ENCODE results near the gene SAMD11. TPM values are rescaled to one million over a fixed set of nuclear protein-coding genes. Genes with fewer than 3 reads are reported as not detected.

The SAMD11 gene
- total RNA-seq, 1 experiment from 2014 or later: 11.5 TPM

DNA sequence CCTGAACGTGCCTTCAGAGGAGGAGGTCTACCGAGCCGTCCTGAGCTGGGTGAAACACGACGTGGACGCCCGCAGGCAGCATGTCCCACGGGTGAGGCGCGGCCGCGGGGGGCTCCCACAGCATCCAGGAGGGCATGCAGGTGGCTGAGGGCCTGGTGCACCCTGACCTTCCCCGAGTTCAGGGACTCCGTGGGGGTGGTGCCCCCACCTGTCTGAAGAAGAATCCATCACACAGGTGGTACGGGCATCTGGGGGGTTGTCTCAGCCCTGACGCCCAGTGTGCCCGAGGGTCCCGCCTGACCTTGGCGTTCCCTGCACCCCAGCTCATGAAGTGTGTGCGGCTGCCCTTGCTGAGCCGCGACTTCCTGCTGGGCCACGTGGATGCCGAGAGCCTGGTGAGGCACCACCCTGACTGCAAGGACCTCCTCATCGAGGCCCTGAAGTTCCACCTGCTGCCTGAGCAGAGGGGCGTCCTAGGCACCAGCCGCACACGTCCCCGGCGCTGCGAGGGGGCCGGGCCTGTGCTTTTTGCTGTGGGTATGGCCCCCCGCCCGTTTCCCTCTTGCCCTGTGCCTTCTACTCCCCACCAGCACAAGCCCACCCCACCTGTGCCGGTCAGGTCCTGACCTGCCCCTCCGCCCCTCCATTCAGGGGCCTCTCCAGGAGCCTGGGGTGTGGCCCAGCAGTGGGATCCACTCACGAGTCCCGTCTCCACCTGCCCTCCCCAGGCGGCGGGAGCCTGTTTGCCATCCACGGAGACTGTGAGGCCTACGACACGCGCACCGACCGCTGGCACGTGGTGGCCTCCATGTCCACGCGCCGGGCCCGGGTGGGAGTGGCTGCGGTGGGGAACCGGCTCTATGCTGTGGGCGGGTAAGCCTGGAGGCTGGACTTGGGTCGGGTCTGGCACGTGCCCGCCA is 38.9 kb downstream of the SAMD11 start (continued):
- TF ChIP-seq, protein P1, sequence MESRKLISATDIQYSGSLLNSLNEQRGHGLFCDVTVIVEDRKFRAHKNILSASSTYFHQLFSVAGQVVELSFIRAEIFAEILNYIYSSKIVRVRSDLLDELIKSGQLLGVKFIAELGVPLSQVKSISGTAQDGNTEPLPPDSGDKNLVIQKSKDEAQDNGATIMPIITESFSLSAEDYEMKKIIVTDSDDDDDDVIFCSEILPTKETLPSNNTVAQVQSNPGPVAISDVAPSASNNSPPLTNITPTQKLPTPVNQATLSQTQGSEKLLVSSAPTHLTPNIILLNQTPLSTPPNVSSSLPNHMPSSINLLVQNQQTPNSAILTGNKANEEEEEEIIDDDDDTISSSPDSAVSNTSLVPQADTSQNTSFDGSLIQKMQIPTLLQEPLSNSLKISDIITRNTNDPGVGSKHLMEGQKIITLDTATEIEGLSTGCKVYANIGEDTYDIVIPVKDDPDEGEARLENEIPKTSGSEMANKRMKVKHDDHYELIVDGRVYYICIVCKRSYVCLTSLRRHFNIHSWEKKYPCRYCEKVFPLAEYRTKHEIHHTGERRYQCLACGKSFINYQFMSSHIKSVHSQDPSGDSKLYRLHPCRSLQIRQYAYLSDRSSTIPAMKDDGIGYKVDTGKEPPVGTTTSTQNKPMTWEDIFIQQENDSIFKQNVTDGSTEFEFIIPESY (IDR thresholded peaks at IDR 0.05; ENCODE audit: extremely low read depth, insufficient replicate concordance, low read length): no peak
- no peak for TF ChIP-seq ZFX (IDR thresholded peaks at IDR 0.05)
- no peak for TF ChIP-seq ELF1 (IDR thresholded peaks at IDR 0.05; ENCODE audit: borderline replicate concordance, low read depth)

DNA sequence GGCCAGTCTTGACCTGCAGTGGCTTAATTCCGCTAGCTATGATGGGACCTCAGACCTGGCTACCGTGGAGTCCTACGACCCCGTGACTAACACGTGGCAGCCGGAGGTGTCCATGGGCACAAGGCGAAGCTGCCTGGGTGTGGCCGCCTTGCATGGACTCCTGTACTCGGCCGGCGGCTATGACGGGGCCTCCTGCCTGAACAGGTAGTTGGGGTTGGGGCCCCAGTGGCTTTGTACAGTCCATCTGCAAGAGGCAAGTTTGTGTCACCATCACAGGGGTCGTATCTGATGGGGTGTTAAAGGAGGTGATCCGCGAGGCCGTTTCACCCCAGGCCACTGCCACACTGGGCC is 39.6 kb downstream of the SAMD11 start:
- no peaks in the 10 kb centered on the region for H3K9me3 ChIP-seq (ENCODE audit: control insufficient read depth in 1 of 2, insufficient read depth in 1 of 2, low read depth in 1 of 2, low read length in 2 of 2)
- H3K9me2 ChIP-seq (ENCODE audit: insufficient read depth): no peaks in the 10 kb centered on the region
- RAD21 ChIA-PET (ENCODE audit: low non-redundant PET in 1 of 2, low total read pairs in 2 of 2, uncharacterized antibody in 2 of 2, unreplicated experiment in 2 of 2): no interaction called here
- POLR2A ChIA-PET: no interaction called here
- H3K79me2 ChIP-seq (ENCODE audit: insufficient read depth, low read length): peaks cover 34% of the 10 kb centered on the region
- no TSS peak for BruUV-seq (replicated peaks)
- no peaks in the 10 kb centered on the region for H3K27me3 ChIP-seq (ENCODE audit: insufficient read depth, low read length)
- peaks cover 11 to 19% of the 10 kb centered on the region in 2 experiments; a peak in 3 of 4 replicates for H3K36me3 ChIP-seq (ENCODE audit: control insufficient read depth in 1 of 2, insufficient read depth in 2 of 2, low read length in 2 of 2)
- intact Hi-C loops (cut with micrococcal nuclease): loop anchor here (5.0 kb wide), 1 partner anchor 61 kb away; no protein-coding TSS in a partner anchor
- H3K4me1 ChIP-seq (ENCODE audit: control insufficient read depth in 1 of 2, insufficient read depth in 2 of 2, low read length in 2 of 2): peaks cover 21 to 40% of the 10 kb centered on the region in 2 experiments
- DNase-seq (ENCODE audit: low read depth, low spot score) (no peak), ATAC-seq (no peak)
- CTCF ChIA-PET: no interaction called here
- H3K4me3 ChIP-seq (replicated peaks in 1 of 2; ENCODE audit: low read depth in 1 of 2, low read length in 2 of 2): no peak overlapping the region
- H4K20me1 ChIP-seq (ENCODE audit: insufficient read depth): no peaks in the 10 kb centered on the region
- no peak overlapping the region for H3K9ac ChIP-seq (ENCODE audit: low read length)
- no peak overlapping the region for H2AFZ ChIP-seq (ENCODE audit: low read depth, low read length, poor library complexity, severe bottlenecking)
- no peak overlapping the region for H3K4me2 ChIP-seq (ENCODE audit: low read length)
- H3K27ac ChIP-seq (ENCODE audit: low read depth, low read length): peak overlapping the region; percentile 18; the same call in 1 of the 2 replicates
- TF ChIP-seq SP1 (IDR thresholded peaks at IDR 0.05; ENCODE audit: low read depth): no peak
- no peak for TF ChIP-seq JUND (IDR thresholded peaks at IDR 0.05)
- no peak for TF ChIP-seq SRF (IDR thresholded peaks at IDR 0.05; ENCODE audit: low read depth)
- no peak for TF ChIP-seq RAD21 (IDR thresholded peaks at IDR 0.05; ENCODE audit: low read depth)
- TF ChIP-seq, protein P1 (IDR thresholded peaks at IDR 0.05; ENCODE audit: extremely low read depth, insufficient replicate concordance, low read length): no peak
- TF ChIP-seq ELF1 (IDR thresholded peaks at IDR 0.05; ENCODE audit: borderline replicate concordance, low read depth): no peak
- no peak for TF ChIP-seq FOSL1 (IDR thresholded peaks at IDR 0.05; ENCODE audit: low read depth)
- TF ChIP-seq, protein P2, sequence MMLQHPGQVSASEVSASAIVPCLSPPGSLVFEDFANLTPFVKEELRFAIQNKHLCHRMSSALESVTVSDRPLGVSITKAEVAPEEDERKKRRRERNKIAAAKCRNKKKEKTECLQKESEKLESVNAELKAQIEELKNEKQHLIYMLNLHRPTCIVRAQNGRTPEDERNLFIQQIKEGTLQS (IDR thresholded peaks at IDR 0.05): no peak
- no peak for TF ChIP-seq SIN3A (IDR thresholded peaks at IDR 0.05; ENCODE audit: low read depth)
- TF ChIP-seq, protein P3, sequence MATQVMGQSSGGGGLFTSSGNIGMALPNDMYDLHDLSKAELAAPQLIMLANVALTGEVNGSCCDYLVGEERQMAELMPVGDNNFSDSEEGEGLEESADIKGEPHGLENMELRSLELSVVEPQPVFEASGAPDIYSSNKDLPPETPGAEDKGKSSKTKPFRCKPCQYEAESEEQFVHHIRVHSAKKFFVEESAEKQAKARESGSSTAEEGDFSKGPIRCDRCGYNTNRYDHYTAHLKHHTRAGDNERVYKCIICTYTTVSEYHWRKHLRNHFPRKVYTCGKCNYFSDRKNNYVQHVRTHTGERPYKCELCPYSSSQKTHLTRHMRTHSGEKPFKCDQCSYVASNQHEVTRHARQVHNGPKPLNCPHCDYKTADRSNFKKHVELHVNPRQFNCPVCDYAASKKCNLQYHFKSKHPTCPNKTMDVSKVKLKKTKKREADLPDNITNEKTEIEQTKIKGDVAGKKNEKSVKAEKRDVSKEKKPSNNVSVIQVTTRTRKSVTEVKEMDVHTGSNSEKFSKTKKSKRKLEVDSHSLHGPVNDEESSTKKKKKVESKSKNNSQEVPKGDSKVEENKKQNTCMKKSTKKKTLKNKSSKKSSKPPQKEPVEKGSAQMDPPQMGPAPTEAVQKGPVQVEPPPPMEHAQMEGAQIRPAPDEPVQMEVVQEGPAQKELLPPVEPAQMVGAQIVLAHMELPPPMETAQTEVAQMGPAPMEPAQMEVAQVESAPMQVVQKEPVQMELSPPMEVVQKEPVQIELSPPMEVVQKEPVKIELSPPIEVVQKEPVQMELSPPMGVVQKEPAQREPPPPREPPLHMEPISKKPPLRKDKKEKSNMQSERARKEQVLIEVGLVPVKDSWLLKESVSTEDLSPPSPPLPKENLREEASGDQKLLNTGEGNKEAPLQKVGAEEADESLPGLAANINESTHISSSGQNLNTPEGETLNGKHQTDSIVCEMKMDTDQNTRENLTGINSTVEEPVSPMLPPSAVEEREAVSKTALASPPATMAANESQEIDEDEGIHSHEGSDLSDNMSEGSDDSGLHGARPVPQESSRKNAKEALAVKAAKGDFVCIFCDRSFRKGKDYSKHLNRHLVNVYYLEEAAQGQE (IDR thresholded peaks at IDR 0.05; ENCODE audit: low read depth): no peak
- TF ChIP-seq CBX3 (IDR thresholded peaks at IDR 0.05; ENCODE audit: low read depth): no peak
- no peak for TF ChIP-seq TCF7L2 (IDR thresholded peaks at IDR 0.05; ENCODE audit: borderline replicate concordance, extremely low read depth, insufficient read depth, insufficient read length)
- no peak for TF ChIP-seq POLR2AphosphoS5 (IDR thresholded peaks at IDR 0.05; ENCODE audit: low read depth, low read length)
